Activated CD4-positive, alpha-beta T cell treated with anti-CD3 and anti-CD28 coated beads, Interleukin-2, amount 50 U/mL, for 24 hours (primary cell): ENCODE data around the gene GALNT8.
"Not testable (repeated sequence)": the region's sequence is repeated elsewhere in the genome, so short reads cannot be mapped to it uniquely, and the experiment has no call there.

Experiments
- DNase-seq, 2 donors: peaks; one replicate each; pipeline ENCODE4 v3.0.0-alpha.2; 2020; ENCODE audit warnings: low read depth in 1 of 2, low spot score in 1 of 2

The GALNT8 gene

GRCh38 chr12:4719821-4720636 is at the start of gene GALNT8:
Gene GALNT8, plus strand, starts transcription at chr12:4720400. Its CDS starts 278 bp downstream, at chr12:4720678.
- no peak for DNase-seq

- no peak for DNase-seq
Measured at GRCh38 chr12:4679711-4680110, 40.5 kb upstream of the GALNT8 start.

GRCh38 chr12:4681732-4682131 is 38.5 kb upstream of the GALNT8 start:
- no peak for DNase-seq

- DNase-seq = no peak
Measured at GRCh38 chr12:4685317-4685716, 34.9 kb upstream of the GALNT8 start.

- DNase-seq = no peak
Measured at GRCh38 chr12:4690760-4691159, 29.4 kb upstream of the GALNT8 start.

- no peak for DNase-seq
Measured at GRCh38 chr12:4700621-4701026, 19.6 kb upstream of the GALNT8 start.

- DNase-seq = no peak
Measured at GRCh38 chr12:4701395-4702190, 18.6 kb upstream of the GALNT8 start.

GRCh38 chr12:4703676-4704075 is 16.5 kb upstream of the GALNT8 start:
- DNase-seq = no peak

- DNase-seq = no peak
Measured at GRCh38 chr12:4705824-4706223, 14.4 kb upstream of the GALNT8 start.

- DNase-seq = no peak
Measured at GRCh38 chr12:4707306-4707705, 12.9 kb upstream of the GALNT8 start.

- DNase-seq = no peak
Measured at GRCh38 chr12:4710113-4710512, 10.1 kb upstream of the GALNT8 start.

GRCh38 chr12:4714879-4715278 is 5.3 kb upstream of the GALNT8 start:
- no peak for DNase-seq

- DNase-seq = no peak
Measured at GRCh38 chr12:4717806-4718205, 2.4 kb upstream of the GALNT8 start.

- no peak for DNase-seq
Measured at GRCh38 chr12:4720637-4720995, 416 bp downstream of the GALNT8 start.

GRCh38 chr12:4721587-4721986 is 1.4 kb downstream of the GALNT8 start:
- DNase-seq = not testable (repeated sequence)

- no peak for DNase-seq
Measured at GRCh38 chr12:4723226-4723625, 3.0 kb downstream of the GALNT8 start.

GRCh38 chr12:4725057-4725456 is 4.9 kb downstream of the GALNT8 start:
- DNase-seq = no peak

- no peak for DNase-seq
Measured at GRCh38 chr12:4734625-4735340, 14.6 kb downstream of the GALNT8 start.

GRCh38 chr12:4736091-4736490 is 15.9 kb downstream of the GALNT8 start:
- DNase-seq = no peak

- DNase-seq = no peak
Measured at GRCh38 chr12:4738541-4738940, 18.3 kb downstream of the GALNT8 start.

- no peak for DNase-seq
Measured at GRCh38 chr12:4742416-4742970, 22.3 kb downstream of the GALNT8 start.
